Inflammatory macrophage treated with lipopolysaccharide for 4 hours (primary cell): ENCODE results near the gene MED25.

Experiments
- DNase-seq: peaks from one replicate; pipeline ENCODE4 v3.0.0-alpha.2; 2020

The MED25 gene

GRCh38 chr19:49859682-49860335, 41.7 kb downstream of the MED25 start:
- no peak for DNase-seq

GRCh38 chr19:49860336-49861102, 42.4 kb downstream of the MED25 start:
- DNase-seq: no peak

- no peak for DNase-seq
These were observed 43.0 kb downstream of the MED25 start for GRCh38 chr19:49861107-49861506.

GRCh38 chr19:49861541-49862378, 43.7 kb downstream of the MED25 start:
- DNase-seq: no peak

GRCh38 chr19:49862391-49863253, 44.5 kb downstream of the MED25 start:
- DNase-seq: no peak

GRCh38 chr19:49863254-49863934, 45.3 kb downstream of the MED25 start:
- no peak for DNase-seq

- DNase-seq: no peak
These were observed 45.8 kb downstream of the MED25 start for GRCh38 chr19:49863935-49864320.

GRCh38 chr19:49864890-49865289, 46.8 kb downstream of the MED25 start:
- no peak for DNase-seq

GRCh38 chr19:49866933-49867782, 49.1 kb downstream of the MED25 start, which contains the start of gene PNKP:
PNKP (minus strand) TSS chr19:49867576; CDS start chr19:49867204, 372 bp downstream.
- DNase-seq: peak; percentile 92

- no peak for DNase-seq
These were observed 51.0 kb downstream of the MED25 start for GRCh38 chr19:49869009-49869483.

GRCh38 chr19:49869484-49870308, 51.6 kb downstream of the MED25 start:
- peak; percentile 99 for DNase-seq

- no peak for DNase-seq
These were observed 52.3 kb downstream of the MED25 start for GRCh38 chr19:49870309-49870901.

- DNase-seq: no peak
These were observed 53.4 kb downstream of the MED25 start for GRCh38 chr19:49871349-49871985.

- no peak for DNase-seq
These were observed 54.4 kb downstream of the MED25 start for GRCh38 chr19:49872245-49873128.

- DNase-seq: no peak
These were observed 55.0 kb downstream of the MED25 start for GRCh38 chr19:49873129-49873521.

GRCh38 chr19:49873834-49874233, 55.7 kb downstream of the MED25 start:
- no peak for DNase-seq

- no peak for DNase-seq
These were observed 56.5 kb downstream of the MED25 start for GRCh38 chr19:49874503-49875157.
